Common myeloid progenitor, CD34-positive (primary cell): ENCODE measurements around the gene SLC17A8.

Source experiments
- CTCF ChIA-PET: fragments of 350-600 bp; sonication (Branson Sonifier 250); formaldehyde crosslinking; loops from one replicate; lab custom pipeline; 2021; ENCODE audit warnings: antibody characterized with exemption; lab: Charles Lee
- POLR2A ChIA-PET: fragments of 350-600 bp; sonication (Branson Sonifier 250); formaldehyde crosslinking; loops from one replicate; lab custom pipeline; 2021; ENCODE audit warnings: antibody characterized with exemption; lab: Charles Lee
- DNase-seq, 3 donors: peaks; one replicate each; pipeline versions ENCODE4 v3.0.0 to v3.0.0-alpha.2; 2013
- H3K27ac ChIP-seq, 2 experiments: 1 replicate in 1 of 2; 2 replicates in 1 of 2; pipeline ENCODE4 v1.7.0; 2013; ENCODE audit warnings: inconsistent platforms in 2 of 2, low read length in 2 of 2, mild to moderate bottlenecking in 2 of 2, low read depth in 1 of 2, moderate library complexity in 1 of 2; ENCODE audit not compliant: severe bottlenecking in 2 of 2, insufficient read depth in 1 of 2, poor library complexity in 1 of 2
- H3K27me3 ChIP-seq, 5 experiments: replicated peaks in 2 of 5; 1 replicate in 3 of 5; 2 replicates in 2 of 5; pipeline versions ENCODE4 v1.6.1 to v1.7.0; 2013; ENCODE audit warnings: low read length in 4 of 5, mild to moderate bottlenecking in 2 of 5, moderate library complexity in 2 of 5, inconsistent platforms in 1 of 5; ENCODE audit not compliant: insufficient read depth in 5 of 5, control insufficient read depth in 4 of 5
- H3K36me3 ChIP-seq, 4 experiments: 1 replicate in 2 of 4; 2 replicates in 2 of 4; pipeline versions ENCODE4 v1.6.1 to v1.7.0; 2013; ENCODE audit warnings: low read length in 3 of 4, control low read depth in 1 of 4, mild to moderate bottlenecking in 1 of 4; ENCODE audit not compliant: control insufficient read depth in 4 of 4, insufficient read depth in 4 of 4
- H3K4me1 ChIP-seq, 4 experiments: 1 replicate in 3 of 4; 2 replicates in 1 of 4; pipeline versions ENCODE4 v1.6.1 to v1.7.1; 2013; ENCODE audit warnings: low read length in 3 of 4, mild to moderate bottlenecking in 3 of 4, control low read depth in 1 of 4, inconsistent platforms in 1 of 4, moderate library complexity in 1 of 4; ENCODE audit not compliant: control insufficient read depth in 4 of 4, insufficient read depth in 4 of 4; ENCODE audit errors: control extremely low read depth in 1 of 4
- H3K4me3 ChIP-seq, 7 experiments: 1 replicate in 4 of 7; 2 replicates in 3 of 7; pipeline versions ENCODE4 v1.5.1 to v1.7.0; 2013; ENCODE audit warnings: mild to moderate bottlenecking in 7 of 7, low read length in 6 of 7, moderate library complexity in 6 of 7, inconsistent platforms in 2 of 7, low read depth in 2 of 7, control low read depth in 1 of 7; ENCODE audit not compliant: insufficient read depth in 4 of 7, control insufficient read depth in 1 of 7; ENCODE audit errors: extremely low read depth in 1 of 7
- H3K9me3 ChIP-seq, 5 experiments: 1 replicate in 4 of 5; 2 replicates in 1 of 5; pipeline versions ENCODE4 v1.6.1 to v1.7.1; 2013; ENCODE audit warnings: low read length in 4 of 5, mild to moderate bottlenecking in 2 of 5, inconsistent platforms in 1 of 5, low read depth in 1 of 5, moderate library complexity in 1 of 5; ENCODE audit not compliant: control insufficient read depth in 4 of 5, insufficient read depth in 2 of 5; ENCODE audit errors: control extremely low read depth in 1 of 5
- WGBS: methylation state at CpG from one replicate; pipeline ENCODE4 v1.1.5; 2013; ENCODE audit not compliant: insufficient coverage; 5-methylcytosine and 5-hydroxymethylcytosine counted together

Gene SLC17A8

DNA sequence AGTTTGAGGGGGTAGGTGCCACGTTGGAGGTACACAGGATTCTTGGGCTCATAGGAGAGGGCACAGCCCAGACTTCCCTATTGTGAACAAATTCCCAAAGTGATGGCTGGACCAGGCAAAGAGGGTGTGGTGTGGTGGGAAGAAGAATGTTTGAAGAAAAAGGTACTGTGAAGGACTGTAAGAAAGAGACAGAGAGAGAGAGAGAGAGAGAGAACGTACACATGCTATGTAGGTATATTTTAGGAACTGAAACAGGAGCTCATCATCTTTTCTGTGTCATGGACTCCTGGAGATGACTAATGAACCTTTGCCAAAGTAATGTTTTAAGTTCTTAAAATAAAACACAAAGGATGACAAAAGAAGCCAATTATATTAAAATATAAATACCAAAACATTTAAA is 24.5 kb downstream of the SLC17A8 start:
- Histone ChIP-seq H3K27ac (no peak overlapping the region), H3K4me1 (no peaks in the 10 kb centered on the region), H3K4me3 (no peak overlapping the region), H3K36me3 (no peaks in the 10 kb centered on the region), H3K9me3 (no peaks in the 10 kb centered on the region), H3K27me3 (peaks cover 0 to 2% (median 0%) of the 10 kb centered on the region in 5 experiments)
- 94% methylated on average over 2 of the region's 2 CpGs for WGBS
- no peak for DNase-seq
- POLR2A ChIA-PET = no interaction called here
- CTCF ChIA-PET = no interaction called here

- Histone ChIP-seq H3K4me3 (no peak overlapping the region), H3K27ac (no peak overlapping the region), H3K9me3 (no peaks in the 10 kb centered on the region), H3K36me3 (no peaks in the 10 kb centered on the region), H3K4me1 (no peaks in the 10 kb centered on the region), H3K27me3 (peaks cover 0 to 2% (median 0%) of the 10 kb centered on the region in 5 experiments)
- ChIA-PET CTCF (no interaction called here), POLR2A (no interaction called here)
- no peak for DNase-seq
- WGBS = 94% methylated on average over 3 of the region's 6 CpGs
Measured at GRCh38 chr12:100382338-100382737, 25.5 kb downstream of the SLC17A8 start.

DNA sequence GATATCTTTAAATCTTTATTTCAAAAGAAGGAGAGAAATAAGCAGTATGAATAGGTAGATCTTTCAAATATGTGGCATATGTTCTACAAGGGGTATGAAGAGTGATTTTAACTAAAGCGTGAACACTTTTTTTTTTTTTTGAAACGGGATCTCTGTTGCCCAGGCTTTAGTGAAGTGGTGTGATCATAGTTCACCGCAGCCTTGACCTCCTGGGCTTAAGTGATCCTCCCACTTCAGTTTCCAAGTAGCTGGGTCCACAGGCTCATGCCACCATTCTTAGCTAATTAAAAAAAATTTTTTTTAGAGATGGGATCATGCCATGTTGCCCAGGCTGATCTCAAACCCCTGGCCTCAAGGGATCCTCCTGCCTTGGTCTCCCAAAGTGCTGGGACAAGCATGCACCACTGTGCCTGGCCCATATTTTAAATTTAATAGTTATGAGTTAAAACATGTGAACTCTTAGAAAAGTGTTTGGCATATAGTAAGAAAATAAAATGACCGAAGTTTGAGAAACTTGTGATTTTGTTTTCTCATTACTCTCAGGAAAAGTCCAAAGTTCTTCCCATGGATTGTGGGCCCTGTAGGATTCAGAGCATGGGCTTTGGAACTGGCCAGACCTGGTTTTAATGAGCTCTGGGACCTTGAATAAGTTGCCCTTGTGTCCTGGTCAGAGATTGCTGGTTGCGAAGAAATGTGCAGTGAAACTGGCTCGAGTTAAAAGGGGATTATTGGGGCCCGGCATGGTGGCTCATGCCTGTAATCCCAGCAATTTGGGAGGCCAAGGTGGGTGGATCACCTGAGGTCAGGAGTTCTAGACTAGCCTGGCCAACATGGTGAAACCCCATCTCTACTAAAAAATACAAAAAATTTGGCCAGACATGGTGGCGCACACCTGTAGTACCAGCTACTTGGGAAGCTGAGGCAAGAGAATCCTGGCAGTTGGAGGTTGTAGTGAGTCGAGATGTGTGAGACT is 27.0 kb downstream of the SLC17A8 start:
- no peaks in the 10 kb centered on the region for H3K4me1 ChIP-seq
- POLR2A ChIA-PET = no interaction called here
- H3K27me3 ChIP-seq = peaks cover 0 to 2% (median 0%) of the 10 kb centered on the region in 5 experiments
- no peak overlapping the region for H3K27ac ChIP-seq
- CTCF ChIA-PET = no interaction called here
- no peak for DNase-seq
- no peaks in the 10 kb centered on the region for H3K9me3 ChIP-seq
- WGBS = 98% methylated on average over 4 of the region's 9 CpGs
- H3K36me3 ChIP-seq = no peaks in the 10 kb centered on the region
- H3K4me3 ChIP-seq = no peak overlapping the region

DNA sequence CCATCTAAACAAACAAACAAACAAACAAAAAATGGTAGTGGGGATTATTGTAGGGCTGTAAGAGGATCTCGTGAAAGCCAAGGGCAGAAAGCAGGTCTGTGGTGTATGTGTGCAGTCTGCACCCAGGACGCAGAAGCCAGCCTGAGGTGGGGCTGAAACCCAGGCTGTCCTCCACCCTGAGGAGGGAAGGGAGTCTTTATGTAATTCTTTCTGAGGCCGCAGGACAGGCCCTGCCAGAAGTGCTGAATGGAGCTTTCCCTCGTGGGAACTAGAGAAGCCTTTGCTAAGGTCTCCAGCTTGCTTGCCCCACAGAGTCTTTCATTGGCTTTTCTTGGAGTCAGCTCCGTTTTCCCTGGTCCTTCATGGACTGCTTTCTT is 27.7 kb downstream of the SLC17A8 start:
- no peaks in the 10 kb centered on the region for H3K4me1 ChIP-seq
- ChIA-PET CTCF (interaction anchor here (1.4 kb wide), 1 partner anchor 8 kb away, joined by 3 read pairs; no protein-coding TSS in a partner anchor), POLR2A (no interaction called here)
- no peaks in the 10 kb centered on the region for H3K9me3 ChIP-seq
- WGBS = 87% methylated on average over 5 of the region's 5 CpGs
- no peak overlapping the region for H3K4me3 ChIP-seq
- peaks cover 0 to 2% (median 0%) of the 10 kb centered on the region in 5 experiments for H3K27me3 ChIP-seq
- H3K36me3 ChIP-seq = no peaks in the 10 kb centered on the region
- no peak for DNase-seq
- H3K27ac ChIP-seq = no peak overlapping the region

DNA sequence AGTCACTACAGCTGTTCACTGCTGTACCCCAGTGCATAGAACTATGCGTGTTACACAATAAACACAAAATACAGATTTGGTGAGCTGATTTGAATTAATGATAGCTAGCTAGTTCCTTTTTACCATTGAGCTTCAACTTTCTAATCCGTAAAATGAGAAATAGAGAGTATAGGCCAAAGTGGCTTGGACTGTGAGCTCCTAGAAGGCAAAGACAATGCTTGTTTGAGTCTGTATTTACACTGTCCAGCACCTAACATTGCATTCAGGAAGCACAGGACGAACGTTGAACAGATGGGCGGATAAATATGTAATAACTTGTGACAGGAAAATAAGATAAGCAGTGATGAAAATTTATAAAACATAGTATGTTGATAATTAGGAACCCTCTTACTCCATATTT is 31.5 kb downstream of the SLC17A8 start:
- no peaks in the 10 kb centered on the region for H3K36me3 ChIP-seq
- H3K9me3 ChIP-seq = no peaks in the 10 kb centered on the region
- ChIA-PET POLR2A (no interaction called here), CTCF (no interaction called here)
- H3K4me3 ChIP-seq = no peak overlapping the region
- DNase-seq = no peak
- WGBS = no CpG with 5 or more reads among the region's 5 CpGs
- H3K27ac ChIP-seq = no peak overlapping the region
- H3K27me3 ChIP-seq = peaks cover 0 to 3% (median 0%) of the 10 kb centered on the region in 5 experiments
- no peaks in the 10 kb centered on the region for H3K4me1 ChIP-seq

DNA sequence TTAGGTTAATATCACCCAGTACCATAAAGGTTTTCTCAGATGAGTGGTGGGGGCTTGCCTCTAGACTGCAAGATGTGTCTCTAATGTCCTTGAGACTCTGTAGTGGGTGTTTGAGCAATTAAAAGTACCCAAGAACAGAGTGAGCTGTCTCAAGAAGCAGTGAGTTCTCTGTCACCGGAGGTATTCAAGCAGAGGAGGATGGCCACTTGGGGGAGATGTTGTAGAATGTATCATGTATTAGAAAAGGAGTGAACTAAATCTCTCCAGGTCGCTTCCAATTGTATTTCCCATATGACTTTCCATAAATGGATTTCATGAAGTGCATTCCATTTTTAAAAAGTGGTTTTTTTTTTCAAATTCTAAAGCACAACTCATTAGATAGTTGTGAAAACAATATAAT is 35.0 kb downstream of the SLC17A8 start:
- WGBS = 100% methylated on average over 1 of the region's 2 CpGs
- CTCF ChIA-PET = no interaction called here
- no peaks in the 10 kb centered on the region for H3K36me3 ChIP-seq
- no peaks in the 10 kb centered on the region for H3K4me1 ChIP-seq
- no peak for DNase-seq
- POLR2A ChIA-PET = no interaction called here
- H3K9me3 ChIP-seq = no peaks in the 10 kb centered on the region
- no peak overlapping the region for H3K4me3 ChIP-seq
- peaks cover 0 to 3% (median 0%) of the 10 kb centered on the region in 5 experiments for H3K27me3 ChIP-seq
- no peak overlapping the region for H3K27ac ChIP-seq

DNA sequence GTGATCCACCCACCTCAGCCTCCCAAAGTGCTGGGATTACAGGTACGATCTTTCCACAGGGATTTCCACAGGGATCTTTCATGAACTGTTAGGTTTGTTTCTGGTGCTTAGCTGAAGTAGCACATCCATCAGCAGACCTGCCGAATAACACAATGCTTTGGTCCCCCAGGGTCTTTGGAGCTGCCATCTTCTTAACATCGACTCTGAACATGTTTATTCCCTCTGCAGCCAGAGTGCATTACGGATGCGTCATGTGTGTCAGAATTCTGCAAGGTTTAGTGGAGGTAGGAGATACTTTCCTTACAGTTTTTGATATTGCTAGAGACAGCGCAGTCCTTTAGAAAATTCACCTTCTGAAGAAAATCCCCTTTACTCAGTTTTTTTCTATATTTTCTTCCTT is 36.3 kb downstream of the SLC17A8 start:
- H3K4me3 ChIP-seq = no peak overlapping the region
- CTCF ChIA-PET = no interaction called here
- H3K27ac ChIP-seq = no peak overlapping the region
- DNase-seq = no peak
- no peaks in the 10 kb centered on the region for H3K9me3 ChIP-seq
- H3K27me3 ChIP-seq = peaks cover 0 to 5% (median 0%) of the 10 kb centered on the region in 5 experiments
- POLR2A ChIA-PET = no interaction called here
- 100% methylated on average over 2 of the region's 6 CpGs for WGBS
- H3K4me1 ChIP-seq = no peaks in the 10 kb centered on the region
- H3K36me3 ChIP-seq = no peaks in the 10 kb centered on the region
